Measurements from ENCODE around the gene WDPCP.
"Not testable (repeated sequence)": the region's sequence is repeated elsewhere in the genome, so short reads cannot be mapped to it uniquely, and the experiment has no call there.

The WDPCP gene

GRCh38 chr2:63347361-63347760 is 240.9 kb downstream of the WDPCP start:
- DNase-seq (ENCODE audit: low spot score): no peak

DNA sequence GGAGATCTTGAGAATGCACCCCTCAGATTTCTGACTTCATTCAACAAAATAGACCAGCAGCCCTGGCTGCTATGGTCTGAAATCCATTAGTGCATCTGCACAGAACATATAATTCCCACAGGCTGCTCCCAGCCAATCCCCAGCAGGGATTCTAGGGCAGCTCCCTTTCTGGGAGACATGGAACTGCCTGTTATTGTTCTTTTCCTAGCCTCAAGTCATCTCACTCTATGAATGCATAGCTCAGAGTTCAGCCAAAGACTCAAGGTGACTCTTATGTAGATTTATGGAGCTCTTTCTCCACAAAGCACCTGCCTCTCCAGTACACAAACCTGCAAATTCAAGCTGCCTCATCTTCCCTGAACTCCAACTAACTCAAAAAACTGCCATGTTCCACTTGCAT is 241.9 kb downstream of the WDPCP start:
- DNase-seq (ENCODE audit: low spot score): no peak

GRCh38 chr2:63345285-63345633 is 243.0 kb downstream of the WDPCP start:
- no peak for DNase-seq (ENCODE audit: low spot score)

DNA sequence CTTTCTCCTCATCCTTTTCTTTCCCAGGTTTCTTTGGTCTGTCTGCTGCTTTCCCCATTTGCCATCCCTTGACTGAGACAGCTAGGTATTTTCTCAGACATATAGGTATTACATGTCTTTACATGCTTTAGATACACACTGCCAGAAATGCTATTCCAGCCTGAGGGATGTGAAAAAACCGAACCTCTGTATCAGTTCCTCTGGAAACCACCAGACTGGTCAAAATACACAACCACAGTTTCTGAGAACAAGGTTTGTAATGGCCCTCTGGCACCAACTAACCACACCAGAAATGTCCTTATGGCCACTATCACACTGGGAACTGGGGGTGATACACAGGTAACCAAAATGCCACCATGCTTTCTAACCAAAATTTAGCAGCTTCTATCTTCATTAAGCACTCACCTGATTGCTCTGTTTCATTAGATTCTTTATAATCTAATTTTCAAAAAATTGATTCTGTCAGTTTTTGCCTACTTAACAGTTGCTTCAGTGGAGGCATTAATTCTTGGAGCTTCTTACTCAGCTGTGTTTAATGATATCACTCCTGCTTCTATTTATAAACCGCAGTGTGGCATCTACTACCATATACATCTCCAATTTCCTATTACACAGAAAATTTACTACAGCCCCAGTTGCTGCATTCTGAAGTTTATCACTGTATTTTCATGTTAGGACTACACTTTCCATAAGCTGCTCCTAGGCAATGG is 243.5 kb downstream of the WDPCP start:
- DNase-seq (ENCODE audit: low spot score): no peak

- no peak for DNase-seq (ENCODE audit: low spot score)
Observed at GRCh38 chr2:63343397-63344109, 244.7 kb downstream of the WDPCP start.

DNA sequence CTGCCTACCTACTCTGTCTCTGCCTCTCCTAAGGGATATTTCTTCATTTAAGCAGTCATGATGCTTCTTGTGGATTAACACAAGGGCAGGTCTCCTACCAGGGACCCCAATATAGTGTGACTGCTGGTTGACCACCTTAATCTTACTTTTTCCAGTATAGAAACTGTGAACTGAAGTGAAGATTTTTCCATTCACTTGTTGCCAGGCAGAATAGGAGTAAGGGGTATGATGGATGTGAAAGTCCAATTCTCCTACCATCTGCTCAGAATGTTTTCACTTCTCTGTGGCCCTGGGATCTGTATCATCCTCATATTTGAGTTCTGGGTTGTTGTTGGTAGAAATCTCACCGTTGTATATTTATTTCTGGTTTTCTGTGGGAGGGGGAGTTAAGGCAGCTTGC is 247.8 kb downstream of the WDPCP start:
- no peak for DNase-seq (ENCODE audit: low spot score)

DNA sequence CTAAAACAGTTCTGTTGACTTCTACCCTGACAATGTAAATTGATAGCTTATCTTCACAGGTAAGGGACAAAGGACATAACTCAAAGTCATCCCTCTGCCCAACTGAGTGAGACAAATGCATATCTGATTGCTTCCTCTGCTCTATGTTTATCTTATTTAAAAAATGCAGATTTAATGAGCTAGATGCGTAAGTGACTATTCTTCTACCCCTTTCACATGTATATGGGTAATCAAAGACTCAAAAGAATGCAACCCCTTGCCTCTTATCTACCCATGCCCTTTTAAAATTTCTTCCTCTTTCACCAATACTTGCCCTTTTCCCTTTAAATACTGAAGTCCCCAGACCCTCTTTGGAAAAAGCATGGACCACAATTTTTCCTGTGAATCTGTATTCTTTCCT is 253.4 kb downstream of the WDPCP start:
- DNase-seq (ENCODE audit: low spot score): no peak

GRCh38 chr2:63326473-63326872 is 261.8 kb downstream of the WDPCP start:
- no peak for DNase-seq (ENCODE audit: low spot score)

DNA sequence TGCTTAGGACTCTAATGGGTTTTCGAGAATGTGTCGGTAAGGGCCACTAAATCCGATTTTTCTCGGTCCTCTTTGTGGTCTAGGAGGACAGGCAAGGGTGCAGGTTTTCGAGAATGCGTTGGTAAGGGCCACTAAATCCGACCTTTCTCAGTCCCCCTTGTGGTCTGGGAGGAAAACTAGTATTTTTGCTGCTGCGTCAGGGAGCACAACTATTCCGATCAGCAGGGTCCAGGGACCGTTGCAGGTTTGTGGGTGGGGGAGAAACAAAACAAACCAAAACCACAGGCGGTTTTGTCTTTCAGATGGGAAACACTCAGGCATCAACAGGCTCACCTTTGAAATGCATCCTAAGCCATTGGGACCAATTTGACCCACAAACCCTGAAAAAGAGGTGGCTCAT is 264.6 kb downstream of the WDPCP start:
- DNase-seq (ENCODE audit: low spot score): not testable (repeated sequence)

DNA sequence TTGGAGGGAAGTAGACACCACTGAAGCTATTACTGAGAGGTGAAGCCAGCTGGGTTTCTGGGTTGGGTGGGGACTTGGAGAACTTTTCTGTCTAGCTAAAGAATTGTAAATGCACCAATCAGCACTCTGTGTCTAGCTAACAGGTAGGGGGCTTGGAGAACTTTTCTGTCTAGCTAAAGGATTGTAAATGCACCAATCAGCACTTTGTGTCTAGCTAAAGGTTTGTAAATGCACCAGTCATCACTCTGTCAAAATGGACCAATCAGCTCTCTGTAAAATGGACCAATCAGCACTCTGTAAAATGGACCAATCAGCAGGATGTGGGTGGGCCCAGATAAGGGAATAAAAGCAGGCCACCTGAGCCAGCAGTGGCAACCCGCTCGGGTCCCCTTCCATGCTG is 266.3 kb downstream of the WDPCP start:
- not testable (repeated sequence) for DNase-seq (ENCODE audit: low spot score)

- no peak for DNase-seq (ENCODE audit: low spot score)
Observed at GRCh38 chr2:63320669-63321068, 267.6 kb downstream of the WDPCP start.

- DNase-seq (ENCODE audit: low spot score): no peak
Observed at GRCh38 chr2:63310614-63311013, 277.7 kb downstream of the WDPCP start.

DNA sequence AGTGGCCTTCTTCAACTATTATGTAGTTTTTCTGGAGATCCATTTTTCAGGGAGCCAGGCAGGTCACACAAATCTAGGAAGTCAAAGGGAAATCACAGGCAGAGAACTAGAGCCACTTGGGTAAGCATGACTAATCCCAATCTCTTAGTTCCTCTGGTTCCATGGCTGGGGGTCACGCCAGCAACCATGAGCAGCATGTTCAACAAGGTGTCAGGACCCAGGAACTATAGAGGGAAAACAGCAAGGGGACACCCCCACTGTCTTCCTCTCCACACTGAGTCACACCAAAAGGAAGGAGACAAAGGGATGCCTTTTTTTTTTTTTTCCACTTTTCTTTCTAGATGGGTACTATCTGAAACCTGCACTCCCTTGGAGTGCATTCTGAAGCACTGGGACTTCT is 286.8 kb downstream of the WDPCP start:
- peak; percentile 5 for DNase-seq (ENCODE audit: low spot score)

- DNase-seq (ENCODE audit: low spot score): peak; percentile 72
Observed at GRCh38 chr2:63300835-63301234, 287.4 kb downstream of the WDPCP start.

- DNase-seq (ENCODE audit: low spot score): no peak
Observed at GRCh38 chr2:63287956-63288355, 300.3 kb downstream of the WDPCP start.

- DNase-seq (ENCODE audit: low spot score): not testable (repeated sequence)
Observed at GRCh38 chr2:63286520-63286919, 301.8 kb downstream of the WDPCP start.

GRCh38 chr2:63283273-63283672 is 305.0 kb downstream of the WDPCP start:
- DNase-seq (ENCODE audit: low spot score): no peak

- no peak for DNase-seq (ENCODE audit: low spot score)
Observed at GRCh38 chr2:63272560-63272959, 315.7 kb downstream of the WDPCP start.

- no peak for DNase-seq (ENCODE audit: low spot score)
Observed at GRCh38 chr2:63270717-63271116, 317.6 kb downstream of the WDPCP start.

DNA sequence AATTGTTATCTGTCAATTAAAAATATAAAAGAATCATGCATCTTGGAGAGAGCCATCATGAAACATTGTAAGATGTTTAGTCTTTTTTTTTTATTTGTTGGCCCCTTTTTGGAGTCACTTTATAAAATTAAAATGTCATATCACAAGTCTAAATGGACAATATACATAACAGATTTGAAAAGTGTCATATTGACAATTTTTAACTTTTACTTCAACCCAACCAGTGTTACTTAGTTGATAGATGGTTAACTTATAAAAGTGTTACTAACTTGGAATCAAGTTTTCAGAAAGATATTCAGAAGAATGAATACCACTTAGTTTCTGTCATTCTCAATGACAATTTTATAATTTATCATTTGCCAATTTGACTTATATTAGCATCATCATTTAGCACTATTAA is 319.3 kb downstream of the WDPCP start:
- DNase-seq (ENCODE audit: low spot score): no peak

- DNase-seq (ENCODE audit: low spot score): no peak
Observed at GRCh38 chr2:63261137-63261621, 327.1 kb downstream of the WDPCP start.

DNA sequence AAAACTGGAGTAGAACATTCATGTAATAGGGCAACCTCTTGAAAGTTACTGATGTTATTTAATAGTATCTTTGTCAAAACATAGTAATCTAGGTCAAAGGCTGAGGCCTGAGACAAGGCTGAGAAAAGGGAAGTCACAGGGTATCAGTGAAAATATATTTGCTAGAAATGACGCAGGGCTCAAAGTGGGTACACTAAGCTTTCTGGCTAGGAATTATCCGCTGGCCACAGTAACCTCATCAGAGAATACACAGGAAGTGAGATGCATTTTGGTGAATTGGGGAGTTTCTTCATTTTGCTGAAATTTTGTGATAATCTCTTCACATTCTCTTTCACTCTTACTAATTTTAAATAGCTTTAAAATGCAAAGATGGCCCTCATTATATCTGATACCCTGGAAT is 330.8 kb downstream of the WDPCP start:
- no peak for DNase-seq (ENCODE audit: low spot score)

- no peak for DNase-seq (ENCODE audit: low spot score)
Observed at GRCh38 chr2:63249161-63249560, 339.1 kb downstream of the WDPCP start.

GRCh38 chr2:63242747-63243146 is 345.5 kb downstream of the WDPCP start:
- no peak for DNase-seq (ENCODE audit: low spot score)
